Testis (tissue), 3 donors: ENCODE data around the gene PJA2. TPM values are rescaled to one million over a fixed set of nuclear protein-coding genes. Genes with fewer than 3 reads are reported as not detected.

ENCODE experiments used
- DNase-seq: peaks from one replicate; pipeline ENCODE4 v3.0.0-alpha.2; 2019
- H3K27ac ChIP-seq, 2 donors: fragments of 200-600 bp; sonication (generic); one replicate each; pipeline ENCODE4 v1.5.1; 2019
- H3K27me3 ChIP-seq: fragments of 200-600 bp; sonication (generic); one replicate; pipeline ENCODE4 v1.5.1; 2019
- H3K36me3 ChIP-seq: fragments of 200-600 bp; sonication (generic); one replicate; pipeline ENCODE4 v1.5.1; 2017; ENCODE audit warnings: low read depth; ENCODE audit errors: missing control alignments
- H3K4me1 ChIP-seq: fragments of 200-600 bp; sonication (generic); one replicate; pipeline ENCODE4 v1.5.1; 2019
- H3K4me3 ChIP-seq, 2 donors: fragments of 200-600 bp; sonication (generic); one replicate each; pipeline ENCODE4 v1.5.1; 2017 to 2019
- H3K9me3 ChIP-seq: fragments of 200-600 bp; sonication (generic); one replicate; pipeline ENCODE4 v1.5.1; 2017
- CTCF ChIP-seq, 3 experiments: fragments of 450-650 bp in 2 of 3; fragments of 200-600 bp in 1 of 3; sonication (generic) in 1 of 3; IDR thresholded peaks; one replicate each; pipeline ENCODE4 v1.5.1; 2016 to 2019; ENCODE audit warnings: antibody characterized with exemption in 3 of 3, mild to moderate bottlenecking in 2 of 3, moderate library complexity in 1 of 3
- POLR2A ChIP-seq: fragments of 450-650 bp; IDR thresholded peaks from one replicate; pipeline ENCODE4 v1.6.1; 2017; ENCODE audit warnings: antibody characterized with exemption, mild to moderate bottlenecking, moderate library complexity
- WGBS, 2 donors: methylation state at CpG; one replicate each; pipeline ENCODE4 v1.1.5; 2018; 5-methylcytosine and 5-hydroxymethylcytosine counted together
- intact Hi-C: fragments of 100-400 bp; cut with DNase I; formaldehyde crosslinking; loops from one replicate; pipeline ENCODE4 v1.15.1; 2023; ENCODE audit warnings: low total_unique reads
- polyA plus RNA-seq: library from polyadenylated mRNA; stranded (reverse); fragments of 350-450 nt; fragmentation: Illumina TruSeq; extraction: RNeasy Lipid Tissue Mini Kit (QIAGEN cat#74804); gene quantifications from one replicate; pipeline ENCODE4 v1.2.3, GENCODE V29; 2014; ENCODE audit warnings: low read depth, low replicate concordance; ENCODE audit not compliant: insufficient read depth
- total RNA-seq, 2 donors: library from RNA; depleted of rRNA; stranded (reverse); fragments of >200 nt; gene quantifications; one replicate each; pipeline ENCODE4 v1.2.3, GENCODE V29; 2016

The PJA2 gene
- total and polyA plus RNA-seq, 3 donors from 2014 or later = 77.3 to 112 (median 105) TPM

- H3K4me1 ChIP-seq = no peaks in the 10 kb centered on the region
- intact Hi-C loops = no loop called here
- H3K9me3 ChIP-seq = no peaks in the 10 kb centered on the region
- no peak overlapping the region for H3K4me3 ChIP-seq
- no peaks in the 10 kb centered on the region for H3K36me3 ChIP-seq
- no peak overlapping the region for H3K27ac ChIP-seq
- no peaks in the 10 kb centered on the region for H3K27me3 ChIP-seq
- TF ChIP-seq POLR2A (no peak), CTCF (IDR thresholded peaks at IDR 0.05) (no peak)
- DNase-seq = no peak
- 98 to 100% methylated on average over 2 of the region's 2 CpGs for WGBS, 2 donors
Observed at GRCh38 chr5:109313127-109313526, 96.6 kb downstream of the PJA2 start.

- Histone ChIP-seq H3K9me3 (no peaks in the 10 kb centered on the region), H3K27ac (no peak overlapping the region), H3K4me1 (no peaks in the 10 kb centered on the region), H3K4me3 (no peak overlapping the region), H3K36me3 (no peaks in the 10 kb centered on the region), H3K27me3 (no peaks in the 10 kb centered on the region)
- TF ChIP-seq CTCF (IDR thresholded peaks at IDR 0.05) (no peak), POLR2A (no peak)
- DNase-seq = no peak
- intact Hi-C loops = no loop called here
- WGBS, 2 donors = 87 to 94% methylated on average over 2 of the region's 2 CpGs
Observed at GRCh38 chr5:109312695-109313094, 97.1 kb downstream of the PJA2 start.

DNA sequence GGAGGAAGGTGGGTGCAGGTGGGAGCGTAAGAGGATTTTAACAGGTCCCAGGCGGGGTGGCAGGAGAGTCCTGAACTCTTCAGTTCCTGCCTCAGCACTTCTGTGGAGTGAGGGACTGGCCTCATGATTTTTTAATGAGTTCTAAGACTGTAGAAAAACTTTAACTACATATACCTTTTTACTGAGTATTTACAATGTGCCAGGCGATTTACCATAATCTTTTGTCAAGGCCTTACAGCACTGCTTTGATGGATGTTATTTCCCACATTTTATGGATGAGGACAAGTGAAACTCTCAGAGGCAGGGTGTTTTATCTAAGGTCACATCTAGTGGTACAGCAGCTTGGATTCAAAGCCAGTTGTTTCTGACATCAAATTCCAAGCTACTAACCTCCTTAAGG, 99.5 kb downstream of the PJA2 start:
- H3K27ac ChIP-seq = no peak overlapping the region
- no peaks in the 10 kb centered on the region for H3K36me3 ChIP-seq
- H3K4me3 ChIP-seq = no peak overlapping the region
- H3K9me3 ChIP-seq = no peaks in the 10 kb centered on the region
- H3K27me3 ChIP-seq = no peaks in the 10 kb centered on the region
- H3K4me1 ChIP-seq = no peaks in the 10 kb centered on the region
- TF ChIP-seq CTCF (IDR thresholded peaks at IDR 0.05) (no peak), POLR2A (no peak)
- WGBS, 2 donors = 92 to 95% methylated on average over 3 of the region's 3 CpGs
- no peak for DNase-seq
- intact Hi-C loops = no loop called here

DNA sequence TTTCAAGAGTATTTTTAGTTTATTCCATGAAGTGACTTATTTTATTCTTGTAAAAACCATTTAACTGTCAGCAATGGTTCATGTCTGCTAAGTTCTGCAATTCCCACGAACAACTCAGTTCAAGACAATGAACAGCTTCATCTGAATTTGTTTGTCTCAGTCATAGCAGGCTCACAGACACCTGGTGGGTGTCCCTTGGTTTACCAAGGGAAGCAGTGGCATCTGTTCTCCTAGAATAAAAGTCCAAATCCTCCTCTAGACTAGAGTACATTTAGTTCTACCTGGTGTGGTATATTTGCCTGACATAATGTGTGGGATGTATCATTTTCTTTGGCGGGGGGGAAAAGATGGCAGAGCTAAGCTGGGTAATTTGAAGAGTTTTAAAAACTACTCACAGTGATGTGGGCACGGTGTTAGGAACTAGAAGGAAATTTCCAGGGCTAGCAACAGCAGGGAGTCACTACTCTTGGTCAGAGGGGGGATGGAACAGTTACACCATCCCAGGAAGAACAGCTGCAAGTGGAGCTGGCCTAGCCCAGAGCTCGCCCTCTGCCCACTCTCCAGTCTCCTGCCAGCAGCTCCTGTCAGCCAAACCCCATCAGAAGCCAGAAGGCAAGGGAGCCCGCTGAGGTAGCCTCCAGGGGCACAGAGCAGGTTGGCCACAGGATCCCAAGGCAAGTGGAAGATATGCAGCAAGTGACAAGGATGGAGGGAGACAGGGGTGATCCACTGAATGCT, 100.3 kb downstream of the PJA2 start:
- no peak overlapping the region for H3K4me3 ChIP-seq
- no peaks in the 10 kb centered on the region for H3K27me3 ChIP-seq
- no peak for TF ChIP-seq POLR2A
- no peak for TF ChIP-seq CTCF (IDR thresholded peaks at IDR 0.05)
- H3K36me3 ChIP-seq = no peaks in the 10 kb centered on the region
- H3K4me1 ChIP-seq = no peaks in the 10 kb centered on the region
- 92% methylated on average over 4 to 5 of the region's 5 CpGs for WGBS, 2 donors
- intact Hi-C loops = no loop called here
- no peak for DNase-seq
- H3K9me3 ChIP-seq = no peaks in the 10 kb centered on the region
- H3K27ac ChIP-seq = no peak overlapping the region

- no peaks in the 10 kb centered on the region for H3K36me3 ChIP-seq
- no peaks in the 10 kb centered on the region for H3K4me1 ChIP-seq
- no peak for TF ChIP-seq CTCF (IDR thresholded peaks at IDR 0.05)
- TF ChIP-seq POLR2A = no peak
- H3K27ac ChIP-seq = no peak overlapping the region
- 78 to 85% methylated on average over 3 of the region's 3 CpGs for WGBS, 2 donors
- no peak overlapping the region for H3K4me3 ChIP-seq
- H3K27me3 ChIP-seq = no peaks in the 10 kb centered on the region
- H3K9me3 ChIP-seq = no peaks in the 10 kb centered on the region
- DNase-seq = no peak
- intact Hi-C loops = no loop called here
Observed at GRCh38 chr5:109307951-109308350, 101.8 kb downstream of the PJA2 start.
